Measurements from ENCODE around the gene CHKA. TPM values are rescaled to one million over a fixed set of nuclear protein-coding genes. Genes with fewer than 3 reads are reported as not detected.

Gene CHKA
- total and polyA plus RNA-seq, 2 of the 4 experiments (the other 2 are of a cell fraction) = 4.5 to 8.4 TPM

- Histone ChIP-seq H3K23ac (ENCODE audit: low read depth, low read length) (no peak overlapping the region), H3K27me3 (ENCODE audit: control insufficient read depth, insufficient read depth, low read length) (no peaks in the 10 kb centered on the region), H3K79me1 (ENCODE audit: low read depth in 1 of 2, low read length in 2 of 2) (peaks cover 26 to 55% of the 10 kb centered on the region in 2 experiments), H2AFZ (replicated peaks; ENCODE audit: low read length, poor library complexity) (no peak overlapping the region), H2BK5ac (ENCODE audit: low read depth, low read length, poor library complexity, severe bottlenecking) (no peak overlapping the region), H3K9me1 (ENCODE audit: insufficient read depth, low read length) (peaks cover 2% of the 10 kb centered on the region), H3K4ac (ENCODE audit: low read depth, low read length) (no peak overlapping the region), H3K14ac (replicated peaks; ENCODE audit: low read depth, low read length) (no peak overlapping the region), H3K4me2 (ENCODE audit: low read depth, low read length) (no peak overlapping the region), H4K8ac (ENCODE audit: low read depth in 2 of 2, low read length in 2 of 2) (no peak overlapping the region), H3K4me1 (ENCODE audit: control insufficient read depth, insufficient read depth, low read length) (peaks cover 21% of the 10 kb centered on the region), H3K27ac (ENCODE audit: insufficient read depth, low read length) (no peak overlapping the region), H3K9ac (ENCODE audit: low read depth, low read length) (no peak overlapping the region), H3K9me3 (ENCODE audit: control insufficient read depth, insufficient read depth, low read length) (no peaks in the 10 kb centered on the region), H2AK9ac (replicated peaks; ENCODE audit: low read depth, low read length, poor library complexity) (peak overlapping the region; percentile 39), H4K20me1 (ENCODE audit: insufficient read depth, low read length) (no peaks in the 10 kb centered on the region), H4K91ac (ENCODE audit: insufficient read depth, low read depth, low read length) (no peak overlapping the region), H2BK120ac (ENCODE audit: low read depth, low read length) (no peak overlapping the region), H2AK5ac (ENCODE audit: low read depth, low read length) (no peak overlapping the region), H2BK20ac (ENCODE audit: low read depth, low read length) (no peak overlapping the region), H3K18ac (ENCODE audit: low read depth, low read length) (no peak overlapping the region), H3K4me3 (ENCODE audit: insufficient read depth, low read depth, low read length) (no peak overlapping the region), H4K5ac (ENCODE audit: low read depth, low read length) (no peak overlapping the region), H2BK15ac (ENCODE audit: low read depth, low read length) (no peak overlapping the region), H3K36me3 (ENCODE audit: control insufficient read depth, insufficient read depth, low read length) (peaks cover 11% of the 10 kb centered on the region; the same call in 1 of the 2 replicates), H3K56ac (ENCODE audit: extremely low read depth, insufficient read depth, low read length) (no peak overlapping the region)
- TF ChIP-seq MAFK (IDR thresholded peaks at IDR 0.05; ENCODE audit: low read depth, low read length) (no peak), MAZ (IDR thresholded peaks at IDR 0.05; ENCODE audit: borderline replicate concordance, low read depth, low read length) (no peak), RCOR1 (IDR thresholded peaks at IDR 0.05; ENCODE audit: insufficient replicate concordance, low read length) (no peak), BHLHE40 (IDR thresholded peaks at IDR 0.05; ENCODE audit: low read depth, low read length) (no peak), RFX5 (IDR thresholded peaks at IDR 0.05; ENCODE audit: low read depth, low read length) (no peak), POLR2A (IDR thresholded peaks at IDR 0.05; ENCODE audit: low read depth, low read length) (no peak), SMC3 (IDR thresholded peaks at IDR 0.05; ENCODE audit: low read depth, low read length) (no peak), CEBPB (IDR thresholded peaks at IDR 0.05; ENCODE audit: low read depth, low read length) (no peak), CTCF (conservative IDR thresholded peaks at IDR 0.05; ENCODE audit: low read depth, low read length) (no peak), NFE2L2 (IDR thresholded peaks at IDR 0.05; ENCODE audit: low read depth, low read length) (no peak), ELK1 (IDR thresholded peaks at IDR 0.05; ENCODE audit: borderline replicate concordance, low read depth, low read length) (no peak), FOS (IDR thresholded peaks at IDR 0.05; ENCODE audit: low read depth, low read length) (no peak), RAD21 (IDR thresholded peaks at IDR 0.05; ENCODE audit: low read length) (no peak), CHD1 (IDR thresholded peaks at IDR 0.05; ENCODE audit: low read depth, low read length) (no peak), MXI1 (IDR thresholded peaks at IDR 0.05; ENCODE audit: borderline replicate concordance, low read depth, low read length) (no peak)
- TF ChIP-seq, protein P1, sequence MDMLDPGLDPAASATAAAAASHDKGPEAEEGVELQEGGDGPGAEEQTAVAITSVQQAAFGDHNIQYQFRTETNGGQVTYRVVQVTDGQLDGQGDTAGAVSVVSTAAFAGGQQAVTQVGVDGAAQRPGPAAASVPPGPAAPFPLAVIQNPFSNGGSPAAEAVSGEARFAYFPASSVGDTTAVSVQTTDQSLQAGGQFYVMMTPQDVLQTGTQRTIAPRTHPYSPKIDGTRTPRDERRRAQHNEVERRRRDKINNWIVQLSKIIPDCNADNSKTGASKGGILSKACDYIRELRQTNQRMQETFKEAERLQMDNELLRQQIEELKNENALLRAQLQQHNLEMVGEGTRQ (IDR thresholded peaks at IDR 0.05; ENCODE audit: low read depth, low read length) = no peak
- in situ Hi-C loops (cut with MboI; ENCODE audit: low sequenced_read_pairs) = no loop called here
- WGBS, 2 experiments (ENCODE audit: extremely low coverage in 2 of 2, insufficient read length in 1 of 2) = 96% methylated on average over 9 of the region's 29 CpGs; no CpG with 5 or more reads in 1 of the 2 experiments
- POLR2A ChIA-PET (ENCODE audit: unreplicated experiment) = no interaction called here
- dilution Hi-C loops (cut with HindIII; ENCODE audit: low sequenced_read_pairs, unreplicated experiment) = no loop called here
- DNase-seq (no peak), ATAC-seq (ENCODE audit: low read depth) (no peak)
- intact Hi-C loops (cut with micrococcal nuclease) = no loop called here
- BruUV-seq (replicated peaks) = no TSS peak
- CTCF ChIA-PET = no interaction called here
These were observed 88.0 kb downstream of the CHKA start for GRCh38 chr11:68032997-68033707.

Measured in IMR-90 (cell line).